HG03060 (cell line): Measurements from ENCODE around the gene RABGAP1L.
A peak's percentile ranks its signal among the peaks of the same experiment; 100 is the strongest.

Source experiments
- ATAC-seq: cut with Tn5 transposase; IDR thresholded peaks from one replicate; pipeline ENCODE4 v1.9.1; 2021; ENCODE audit warnings: low read depth, moderate number of reproducible peaks; ENCODE audit not compliant: unreplicated experiment

Gene RABGAP1L

DNA sequence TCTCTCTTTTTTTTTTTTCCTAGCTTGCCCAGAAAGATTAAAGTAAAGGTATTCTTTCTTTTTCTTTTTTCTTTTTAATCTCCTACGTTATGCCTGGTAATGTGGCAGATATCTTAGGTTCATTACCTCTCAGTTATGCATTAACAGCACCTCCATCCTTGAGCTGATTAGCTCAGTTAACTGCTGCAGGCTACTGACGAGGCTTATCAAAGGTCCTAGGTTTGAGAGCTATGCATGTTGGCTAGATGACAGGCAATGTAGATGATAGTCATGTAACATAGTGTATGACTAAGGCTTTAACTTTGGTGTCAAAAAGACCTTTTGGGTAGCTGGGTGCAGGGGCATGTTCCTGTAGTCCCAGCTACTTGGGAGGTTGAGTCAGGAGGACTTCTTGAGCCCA, 786.7 kb downstream of the RABGAP1L start:
- no peak for ATAC-seq

DNA sequence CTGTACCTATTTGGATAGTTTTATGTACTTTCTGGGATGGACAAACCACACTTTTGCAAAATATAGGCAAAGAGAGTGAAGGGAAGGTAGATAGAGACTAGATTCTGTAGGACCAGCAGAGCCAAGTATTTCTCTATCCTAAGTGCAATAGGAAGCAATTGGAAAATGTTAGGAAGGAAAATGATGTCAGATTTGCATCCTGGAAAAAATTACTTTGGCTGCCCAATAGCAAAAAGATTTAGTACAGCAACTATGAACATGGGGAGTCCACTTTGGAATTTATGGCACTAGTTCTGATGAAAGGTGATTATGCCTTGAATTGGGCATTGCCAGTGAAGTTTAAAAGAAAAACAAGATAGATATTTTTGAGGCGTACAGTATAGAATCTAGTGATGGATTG, 789.7 kb downstream of the RABGAP1L start:
- ATAC-seq: no peak

DNA sequence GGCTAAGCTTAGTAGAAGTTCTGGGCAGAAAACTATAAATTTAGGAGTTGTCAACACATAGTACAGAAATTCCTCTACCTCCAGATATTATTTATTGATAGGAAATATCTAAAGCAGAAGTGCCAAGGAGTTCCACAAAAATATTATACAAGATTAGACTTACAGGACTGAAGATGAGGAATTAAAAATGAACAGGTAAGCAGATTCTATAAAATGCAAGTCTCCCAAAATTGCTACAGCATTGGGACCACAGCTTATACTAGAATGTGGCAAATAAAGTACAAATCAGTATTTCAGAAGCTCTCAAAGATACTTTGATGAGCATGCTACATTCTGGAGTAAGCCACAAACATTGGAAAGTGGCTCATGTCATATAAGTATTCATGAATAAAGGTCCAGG, 790.3 kb downstream of the RABGAP1L start:
- ATAC-seq: no peak

DNA sequence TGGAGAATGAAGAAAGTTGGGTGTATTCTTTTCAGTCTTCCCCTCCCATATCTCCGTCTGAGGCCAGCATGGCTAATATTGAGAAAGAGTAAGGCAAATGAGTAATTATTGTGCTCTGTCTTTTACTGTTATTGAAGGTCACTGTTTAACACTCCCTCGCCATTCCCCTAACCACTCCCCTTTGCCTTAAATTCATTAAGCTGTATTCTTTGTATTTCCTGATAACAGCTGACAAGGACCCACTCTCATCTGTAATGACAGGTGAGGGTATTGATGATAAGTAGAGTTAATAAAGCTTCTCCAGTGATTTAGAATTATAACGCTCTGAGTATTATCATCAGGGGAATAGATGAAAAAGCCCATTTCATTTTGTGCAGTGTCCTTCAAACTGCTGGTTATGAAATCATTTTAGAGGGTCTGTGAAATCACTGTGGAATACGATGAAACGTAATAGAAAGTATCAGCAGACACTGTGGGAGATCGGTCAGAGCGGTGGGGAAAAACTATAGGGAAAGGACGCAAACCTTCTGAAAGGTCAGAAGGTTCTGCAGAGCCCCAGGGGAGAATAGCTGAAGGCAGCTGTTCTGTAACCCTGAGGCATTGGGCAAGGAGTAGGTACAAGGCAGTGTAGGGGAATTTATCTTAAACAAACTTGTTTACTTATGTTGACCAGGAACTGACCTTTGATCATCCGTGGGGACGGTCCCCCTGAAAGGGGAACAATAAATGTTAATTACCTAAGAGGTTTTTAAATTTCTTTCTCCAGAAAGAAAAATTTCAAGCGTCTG, 794.2 kb downstream of the RABGAP1L start:
- ATAC-seq: no peak

- no peak for ATAC-seq
Observed at GRCh38 chr1:174954073-174954460, 794.7 kb downstream of the RABGAP1L start.

- no peak for ATAC-seq
Observed at GRCh38 chr1:174954671-174955669, 795.6 kb downstream of the RABGAP1L start.

DNA sequence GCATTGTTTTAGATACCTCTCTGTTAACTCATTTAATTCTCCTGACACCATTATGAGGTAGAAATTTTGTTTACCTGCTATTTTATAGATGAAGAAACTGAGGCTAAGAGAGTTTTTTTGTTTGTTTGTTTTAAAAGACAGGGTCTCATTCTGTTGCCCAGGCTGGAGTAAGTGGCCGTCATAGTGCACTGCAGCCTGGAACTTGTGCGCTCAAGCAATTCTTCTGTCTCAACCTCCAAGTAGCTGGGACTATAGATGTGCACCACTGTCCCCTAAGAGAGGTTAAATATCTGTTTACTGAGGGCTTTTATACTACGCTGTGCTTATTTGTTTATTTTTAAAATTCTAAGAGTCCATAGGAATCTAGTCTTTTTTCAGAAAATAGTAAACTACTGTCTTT, 796.8 kb downstream of the RABGAP1L start:
- no peak for ATAC-seq

GRCh38 chr1:174956976-174957375, 797.7 kb downstream of the RABGAP1L start:
- no peak for ATAC-seq

GRCh38 chr1:174957829-174958228, 798.5 kb downstream of the RABGAP1L start:
- ATAC-seq: no peak

DNA sequence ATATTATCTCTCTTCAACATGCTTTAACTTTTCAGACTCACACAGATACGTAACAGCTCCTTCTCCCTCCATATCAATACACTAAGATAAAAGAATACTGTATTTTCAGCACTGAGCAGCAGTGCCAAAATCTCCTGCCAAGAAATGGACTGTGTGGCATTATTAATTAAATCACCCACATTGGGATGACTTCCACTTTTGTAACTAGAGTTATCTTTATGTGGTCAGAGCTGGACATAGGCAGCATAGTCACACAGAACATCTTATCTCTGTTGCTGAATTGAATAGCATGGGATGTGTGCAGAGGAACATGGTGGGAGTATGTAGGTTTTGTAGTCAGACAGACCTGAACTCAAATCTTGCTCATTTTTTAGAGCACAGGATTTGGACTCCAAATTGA, 799.1 kb downstream of the RABGAP1L start:
- no peak for ATAC-seq

- ATAC-seq: no peak
Observed at GRCh38 chr1:174960362-174960761, 801.0 kb downstream of the RABGAP1L start.

DNA sequence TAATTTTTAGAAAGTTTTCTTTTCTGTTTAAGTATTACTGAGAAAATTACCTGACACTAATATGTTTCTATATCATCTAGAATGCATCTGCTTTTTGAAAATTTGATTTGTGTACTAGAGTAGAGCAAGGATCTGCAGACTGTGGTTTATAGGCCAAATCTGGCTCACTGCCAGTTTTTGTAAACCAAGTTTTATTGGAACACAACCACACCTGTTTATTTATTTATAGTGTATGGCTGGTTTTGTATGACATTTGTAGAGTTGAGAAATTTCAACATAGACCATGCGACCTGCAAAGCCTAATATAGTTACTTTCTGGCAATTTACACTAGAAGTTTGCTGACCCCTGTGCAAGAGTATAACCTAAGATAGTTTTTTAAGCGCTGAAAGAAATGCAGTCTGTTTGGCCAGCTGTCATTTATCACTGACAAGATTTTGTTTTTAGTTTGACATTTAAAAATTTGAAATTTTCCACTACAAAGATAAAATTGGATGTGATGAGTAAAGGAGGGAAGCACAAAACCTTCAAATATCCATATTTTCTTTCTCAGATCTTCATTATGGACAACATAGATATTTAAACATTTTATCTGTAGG, 804.3 kb downstream of the RABGAP1L start:
- ATAC-seq: no peak

GRCh38 chr1:174964261-174964971, 805.1 kb downstream of the RABGAP1L start:
- no peak for ATAC-seq

- no peak for ATAC-seq
Observed at GRCh38 chr1:174964972-174965361, 805.6 kb downstream of the RABGAP1L start.

DNA sequence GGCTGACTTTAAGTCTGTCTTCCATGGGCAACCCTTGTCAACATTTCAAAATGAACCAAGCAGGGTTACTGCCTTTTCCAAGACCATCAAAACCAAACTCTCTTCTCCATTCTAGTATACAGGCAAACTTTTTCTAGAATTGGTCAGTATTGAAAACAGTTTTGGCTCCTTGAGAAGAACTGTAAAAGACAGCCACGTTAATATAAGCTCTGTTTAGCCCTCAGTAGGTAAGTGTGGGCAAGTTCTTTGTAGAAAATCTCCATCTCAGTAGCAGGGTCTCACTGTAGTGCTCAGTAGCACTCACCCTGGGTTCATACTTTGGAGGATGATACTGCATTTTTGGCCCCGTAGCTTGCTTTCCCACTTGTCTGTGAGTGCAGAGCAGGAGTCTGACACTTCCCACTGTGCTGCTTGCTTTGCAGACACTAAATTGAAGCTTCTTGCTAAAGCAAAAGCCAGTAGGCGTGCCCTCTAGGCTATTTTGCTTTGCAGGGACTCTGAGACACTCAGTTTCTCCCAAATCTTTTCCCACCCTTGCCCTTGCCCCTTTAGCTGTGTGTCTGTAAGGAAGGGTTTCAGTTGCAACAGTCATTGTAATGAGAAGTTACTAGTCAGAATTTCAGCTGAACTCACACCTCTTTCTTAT, 806.2 kb downstream of the RABGAP1L start:
- ATAC-seq: no peak

- ATAC-seq: no peak
Observed at GRCh38 chr1:174966008-174966572, 806.8 kb downstream of the RABGAP1L start.

DNA sequence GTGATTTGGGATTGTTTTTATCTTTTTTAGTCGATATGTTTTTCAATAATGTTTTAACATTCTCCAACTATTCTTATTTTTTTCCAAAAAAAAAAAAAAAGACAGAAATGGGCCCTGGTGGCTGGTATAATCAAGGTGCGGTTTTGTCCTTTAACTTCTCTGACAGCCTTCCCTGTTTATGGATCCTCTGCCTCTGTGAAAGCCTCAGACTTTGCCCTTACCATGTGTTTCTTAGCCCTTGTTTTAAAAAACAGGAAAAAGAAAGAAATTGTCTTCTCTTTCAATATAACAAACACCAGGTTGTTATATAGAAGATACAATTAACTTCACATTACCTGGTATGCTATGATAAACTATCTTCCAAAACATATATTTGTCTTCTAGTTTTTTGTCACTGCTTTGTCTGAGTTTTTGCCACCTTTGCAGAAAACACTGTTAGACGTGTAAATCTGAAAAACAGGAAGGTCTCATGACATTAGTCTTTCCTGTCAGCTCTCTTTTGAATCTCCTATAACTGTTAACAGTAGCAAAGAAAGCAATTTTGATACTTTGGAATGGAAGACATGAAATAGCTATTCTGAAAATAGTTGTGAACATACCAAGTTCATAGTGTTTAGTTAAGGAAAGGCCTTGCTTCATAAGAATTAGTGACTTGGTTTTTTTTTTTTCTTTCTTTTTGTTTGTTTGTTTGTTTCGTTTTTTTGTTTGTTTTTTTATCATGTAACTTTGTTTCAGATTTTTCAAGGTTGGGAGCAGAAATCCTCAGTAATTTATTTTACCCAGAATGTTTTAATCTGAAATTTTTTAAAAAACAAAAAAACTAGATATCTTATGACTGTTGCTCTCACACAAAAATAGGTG, 808.8 kb downstream of the RABGAP1L start:
- ATAC-seq: no peak

GRCh38 chr1:174968750-174969244, 809.5 kb downstream of the RABGAP1L start:
- peak; percentile 81 for ATAC-seq

DNA sequence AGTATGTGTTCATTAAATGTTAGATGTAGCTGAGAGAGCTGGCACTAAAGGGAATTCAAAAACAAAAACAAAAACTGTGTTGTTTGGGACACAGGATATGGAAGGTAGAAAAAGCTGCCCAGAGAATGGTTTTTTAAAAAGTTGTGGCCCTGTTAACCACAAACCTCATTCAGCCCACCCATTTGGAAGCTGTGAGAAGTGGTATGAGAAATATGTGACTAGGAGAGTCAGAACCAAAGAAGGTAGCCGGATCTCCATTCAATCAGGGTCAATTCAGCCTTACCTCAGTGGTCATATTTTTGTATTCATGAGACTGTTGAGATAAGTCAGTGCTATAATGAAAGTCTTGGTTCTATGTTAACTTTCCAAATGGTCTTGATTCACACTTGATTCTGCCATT, 810.7 kb downstream of the RABGAP1L start:
- ATAC-seq: no peak
